Endometrial microvascular endothelial cells (primary cell): ENCODE measurements around the gene SLC12A6. TPM values are rescaled to one million over a fixed set of nuclear protein-coding genes. Genes with fewer than 3 reads are reported as not detected.

ENCODE experiments used
- in situ Hi-C: cut with HindIII; loops from 2 replicates; pipeline ENCODE4 v1.10.0; 2017; ENCODE audit warnings: low sequenced_read_pairs, low pct_unique_long_range_greater_than_20kb; ENCODE audit errors: inconsistent ontology term
- total RNA-seq: library from RNA; depleted of rRNA; stranded (reverse); fragments of >200 nt; gene quantifications from one replicate; pipeline ENCODE4 v1.2.3, GENCODE V29; 2015; ENCODE audit errors: inconsistent ontology term

Gene SLC12A6
- total RNA-seq, 1 donor from 2014 or later: 19.1 TPM

DNA sequence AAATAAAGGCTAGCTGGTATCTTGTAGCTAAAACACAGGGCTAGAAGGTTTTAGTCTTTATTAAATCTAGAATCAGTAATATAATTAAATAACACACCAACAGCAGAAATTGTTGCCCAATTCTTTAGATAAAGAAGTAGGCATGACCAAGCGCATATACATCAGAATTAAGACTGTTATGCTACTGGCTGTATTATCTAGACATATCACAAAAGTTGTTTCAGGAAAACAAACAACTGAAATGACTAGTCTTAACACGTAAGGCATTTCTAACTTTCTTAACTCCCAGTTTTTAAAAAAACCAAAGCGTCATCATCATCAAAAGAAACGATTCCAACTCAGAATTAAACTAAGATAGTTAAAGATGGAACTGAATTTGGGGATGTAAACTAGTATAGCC, 57.4 kb downstream of the SLC12A6 start:
- in situ Hi-C loops: no loop called here

- in situ Hi-C loops: no loop called here
Observed at GRCh38 chr15:34279368-34279767, 58.2 kb downstream of the SLC12A6 start.

- in situ Hi-C loops: no loop called here
Observed at GRCh38 chr15:34275721-34276120, 61.9 kb downstream of the SLC12A6 start.

DNA sequence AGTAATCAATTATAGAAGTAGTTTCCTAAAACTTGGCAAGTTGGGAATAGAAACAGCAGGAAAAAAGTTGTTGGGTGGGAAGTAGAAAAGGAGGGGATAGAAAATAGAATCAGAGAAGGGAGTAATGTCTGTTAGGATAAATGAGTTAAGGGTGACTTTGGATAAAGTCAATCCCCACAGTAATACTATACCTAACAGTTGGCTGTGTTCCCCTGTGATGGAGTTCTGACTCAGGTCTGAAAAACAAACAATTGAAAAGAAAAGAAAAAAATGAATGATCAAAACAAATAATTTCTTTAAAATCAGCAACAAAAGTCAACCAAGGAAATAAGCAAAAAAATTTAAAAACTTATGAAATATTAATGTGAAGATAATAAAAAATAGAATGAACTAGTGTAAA, 62.4 kb downstream of the SLC12A6 start:
- in situ Hi-C loops: no loop called here

DNA sequence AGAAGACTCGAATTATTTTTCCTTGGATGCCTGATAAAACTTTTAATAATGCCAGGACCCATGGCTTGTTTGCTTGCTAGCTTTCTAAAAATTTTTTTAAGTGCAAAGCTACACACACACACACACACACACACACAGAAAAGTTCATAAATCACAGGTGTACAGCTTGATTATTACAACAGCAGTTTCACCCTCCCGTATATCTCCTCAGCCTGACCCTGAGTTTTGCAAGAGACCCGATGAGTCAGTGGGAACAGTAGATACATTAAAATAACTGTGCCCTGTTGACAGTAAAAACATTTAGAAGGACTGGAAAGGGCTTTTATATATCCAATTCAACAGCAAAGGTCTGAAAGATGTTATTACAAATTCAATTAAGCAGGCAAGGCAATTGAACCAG, 66.1 kb downstream of the SLC12A6 start:
- in situ Hi-C loops: no loop called here

DNA sequence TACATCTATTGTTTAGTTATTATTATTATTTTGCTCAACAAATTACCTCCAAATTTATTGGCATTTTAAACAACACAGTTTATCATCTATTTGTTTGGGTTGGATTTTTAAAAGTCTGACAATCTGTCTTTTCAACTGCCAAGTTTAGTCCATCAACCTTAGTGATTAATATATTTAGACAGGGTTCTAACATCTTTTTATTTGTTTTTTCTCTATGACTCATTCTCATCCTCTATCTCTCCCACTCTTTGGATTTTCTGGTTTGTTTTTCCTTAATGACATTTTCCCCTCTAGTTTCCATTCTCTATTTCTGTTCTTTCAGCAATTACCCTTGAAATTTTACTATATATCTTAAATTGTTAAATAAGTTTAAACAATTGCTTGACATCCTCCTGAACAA, 70.8 kb downstream of the SLC12A6 start:
- in situ Hi-C loops: no loop called here

GRCh38 chr15:34264076-34264475, 73.5 kb downstream of the SLC12A6 start:
- in situ Hi-C loops: no loop called here

- in situ Hi-C loops: no loop called here
Observed at GRCh38 chr15:34262362-34262761, 75.2 kb downstream of the SLC12A6 start.

DNA sequence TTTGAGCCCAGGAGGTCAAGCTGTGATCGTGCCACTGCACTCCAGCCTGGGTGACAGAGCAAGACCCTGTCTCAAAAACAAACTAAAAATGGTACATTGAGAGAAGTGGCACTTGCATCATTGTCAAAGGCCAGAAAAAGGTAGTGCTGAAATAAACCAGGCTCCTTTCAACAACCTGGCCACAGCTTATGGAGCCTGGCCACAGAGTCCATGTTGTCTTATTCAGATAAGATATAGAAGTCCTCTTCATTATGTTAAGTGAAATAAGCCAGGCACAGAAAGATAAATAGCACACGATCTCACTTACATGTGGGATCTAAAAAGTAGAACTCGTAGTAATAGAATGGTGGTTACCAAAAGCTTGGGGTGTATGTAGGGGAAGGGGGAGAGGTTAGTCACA, 78.0 kb downstream of the SLC12A6 start:
- in situ Hi-C loops: no loop called here

- in situ Hi-C loops: no loop called here
Observed at GRCh38 chr15:34258151-34258550, 79.4 kb downstream of the SLC12A6 start.

- in situ Hi-C loops: no loop called here
Observed at GRCh38 chr15:34252545-34252944, 85.0 kb downstream of the SLC12A6 start.

DNA sequence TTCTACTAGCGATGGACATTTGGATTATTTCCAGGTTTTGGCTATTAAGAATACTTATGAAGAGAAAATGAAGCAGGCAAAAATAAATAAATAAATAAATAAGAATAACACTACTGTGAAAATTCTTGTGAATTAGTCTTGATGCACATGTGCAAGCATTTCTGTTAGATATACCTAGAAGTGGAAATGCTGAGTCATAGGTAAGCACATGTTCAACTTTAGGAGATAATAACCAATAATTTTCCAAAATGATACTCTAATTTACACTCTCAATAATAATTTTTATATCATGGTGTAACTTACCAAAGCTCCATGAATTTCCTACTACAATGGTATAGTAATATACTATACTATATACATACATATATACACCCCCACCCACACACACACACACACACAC, 89.4 kb downstream of the SLC12A6 start:
- in situ Hi-C loops: no loop called here

GRCh38 chr15:34246276-34246976, 91.2 kb downstream of the SLC12A6 start:
- in situ Hi-C loops: no loop called here

DNA sequence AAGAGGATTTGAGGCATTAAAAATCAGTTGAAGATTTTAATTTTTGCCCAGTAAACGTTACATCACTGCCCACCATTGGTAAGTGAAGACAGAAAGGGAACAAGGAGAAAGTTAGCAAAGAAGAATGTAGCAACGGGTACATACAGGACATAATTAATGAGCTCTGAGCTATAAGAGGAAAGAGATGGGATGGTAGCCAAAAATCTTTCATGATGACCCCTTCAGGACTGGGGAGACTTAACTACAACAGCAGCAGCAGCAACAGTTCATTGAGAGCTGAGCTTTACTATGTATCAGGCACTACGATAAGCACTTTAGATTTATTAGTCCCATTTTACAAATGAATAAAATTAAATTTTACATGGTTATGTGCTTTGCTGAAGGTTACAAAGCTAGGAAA, 94.4 kb downstream of the SLC12A6 start:
- in situ Hi-C loops: no loop called here

DNA sequence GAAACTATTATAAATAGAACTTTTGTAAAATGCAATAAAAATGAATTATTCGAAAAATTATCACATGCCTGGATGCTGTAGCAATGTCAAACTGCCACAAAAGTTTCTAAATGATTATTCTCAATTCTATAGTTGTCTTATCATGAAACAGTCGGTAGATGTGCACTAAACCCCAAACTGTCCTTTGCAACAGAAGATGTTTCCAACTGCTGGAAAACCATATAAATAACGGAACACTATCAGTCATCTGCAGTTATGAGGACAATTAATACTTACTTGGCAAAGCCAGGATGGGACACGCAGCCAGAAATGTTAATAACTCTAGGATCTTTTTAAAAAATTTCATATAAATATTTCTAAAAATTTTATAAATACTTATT, 95.3 kb downstream of the SLC12A6 start:
- in situ Hi-C loops: no loop called here

- in situ Hi-C loops: no loop called here
Observed at GRCh38 chr15:34241376-34242330, 95.9 kb downstream of the SLC12A6 start.

DNA sequence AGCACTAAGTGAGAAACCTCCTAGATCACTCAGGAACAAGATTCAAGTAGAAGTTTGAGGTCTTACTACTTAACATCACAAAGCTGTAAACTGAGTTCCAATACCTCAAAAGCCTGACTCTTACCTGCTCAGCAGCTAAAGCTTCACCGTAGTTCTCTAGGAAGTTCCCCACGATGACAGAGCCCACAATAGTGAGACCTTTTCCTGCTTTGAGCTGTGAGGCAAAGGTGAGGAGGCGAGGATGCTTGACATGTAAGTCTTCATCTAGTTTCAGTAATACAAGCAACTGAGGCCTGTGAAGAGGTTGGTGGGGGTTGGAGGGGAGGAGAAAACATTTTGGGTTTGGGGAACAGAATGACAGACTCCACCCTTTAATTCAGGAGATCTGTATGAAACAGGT, 97.0 kb downstream of the SLC12A6 start:
- in situ Hi-C loops: no loop called here

- in situ Hi-C loops: no loop called here
Observed at GRCh38 chr15:34239151-34239808, 98.3 kb downstream of the SLC12A6 start.

- in situ Hi-C loops: no loop called here
Observed at GRCh38 chr15:34233614-34234013, 104.0 kb downstream of the SLC12A6 start.
